ENCODE results near the gene RBPJ.
"Not testable (repeated sequence)": the region's sequence is repeated elsewhere in the genome, so short reads cannot be mapped to it uniquely, and the experiment has no call there.

The RBPJ gene

GRCh38 chr4:26300314-26301307 lies 20.2 kb upstream of the RBPJ start:
- in situ Hi-C loops (cut with HindIII; ENCODE audit: low sequenced_read_pairs) = no loop called here

GRCh38 chr4:26302031-26302899 lies 18.5 kb upstream of the RBPJ start:
- in situ Hi-C loops (cut with HindIII; ENCODE audit: low sequenced_read_pairs) = no loop called here

- in situ Hi-C loops (cut with HindIII; ENCODE audit: low sequenced_read_pairs) = no loop called here
Observed at GRCh38 chr4:26303008-26303407, 17.8 kb upstream of the RBPJ start.

GRCh38 chr4:26307037-26307800 lies 13.6 kb upstream of the RBPJ start:
- in situ Hi-C loops (cut with HindIII; ENCODE audit: low sequenced_read_pairs) = no loop called here

- in situ Hi-C loops (cut with HindIII; ENCODE audit: low sequenced_read_pairs) = no loop called here
Observed at GRCh38 chr4:26308568-26308967, 12.2 kb upstream of the RBPJ start.

- in situ Hi-C loops (cut with HindIII; ENCODE audit: low sequenced_read_pairs) = no loop called here
Observed at GRCh38 chr4:26310264-26310663, 10.6 kb upstream of the RBPJ start.

GRCh38 chr4:26311633-26312032 lies 9.2 kb upstream of the RBPJ start:
- in situ Hi-C loops (cut with HindIII; ENCODE audit: low sequenced_read_pairs) = no loop called here

- in situ Hi-C loops (cut with HindIII; ENCODE audit: low sequenced_read_pairs) = not testable (repeated sequence)
Observed at GRCh38 chr4:26315316-26315932, 5.4 kb upstream of the RBPJ start.

- in situ Hi-C loops (cut with HindIII; ENCODE audit: low sequenced_read_pairs) = no loop called here
Observed at GRCh38 chr4:26317766-26318165, 3.0 kb upstream of the RBPJ start.

GRCh38 chr4:26319467-26319948 lies 1.3 kb upstream of the RBPJ start:
- in situ Hi-C loops (cut with HindIII; ENCODE audit: low sequenced_read_pairs) = no loop called here

- in situ Hi-C loops (cut with HindIII; ENCODE audit: low sequenced_read_pairs) = loop anchor here (5.0 kb wide), 3 partner anchors 33 to 87 kb away; no protein-coding TSS in a partner anchor
Observed at GRCh38 chr4:26319949-26320537, 771 bp upstream of the RBPJ start.

- in situ Hi-C loops (cut with HindIII; ENCODE audit: low sequenced_read_pairs) = loop anchor here (5.0 kb wide), 3 partner anchors 34 to 86 kb away; no protein-coding TSS in a partner anchor
Observed at GRCh38 chr4:26321373-26322221, 783 bp downstream of the RBPJ start.

- in situ Hi-C loops (cut with HindIII; ENCODE audit: low sequenced_read_pairs) = loop anchor here (5.0 kb wide), 3 partner anchors 35 to 85 kb away; no protein-coding TSS in a partner anchor
Observed at GRCh38 chr4:26322346-26322745, 1.5 kb downstream of the RBPJ start.

GRCh38 chr4:26323821-26324220 lies 3.0 kb downstream of the RBPJ start:
- in situ Hi-C loops (cut with HindIII; ENCODE audit: low sequenced_read_pairs) = loop anchor here (5.0 kb wide), 3 partner anchors 37 to 83 kb away; no protein-coding TSS in a partner anchor

GRCh38 chr4:26325191-26325590 lies 4.4 kb downstream of the RBPJ start:
- in situ Hi-C loops (cut with HindIII; ENCODE audit: low sequenced_read_pairs) = no loop called here

- in situ Hi-C loops (cut with HindIII; ENCODE audit: low sequenced_read_pairs) = no loop called here
Observed at GRCh38 chr4:26326791-26327190, 6.0 kb downstream of the RBPJ start.

GRCh38 chr4:26330186-26330787 lies 9.5 kb downstream of the RBPJ start:
- in situ Hi-C loops (cut with HindIII; ENCODE audit: low sequenced_read_pairs) = no loop called here

- in situ Hi-C loops (cut with HindIII; ENCODE audit: low sequenced_read_pairs) = no loop called here
Observed at GRCh38 chr4:26330946-26331345, 10.1 kb downstream of the RBPJ start.
